Right lobe of liver (tissue), 6 donors: Measurements from ENCODE around the gene MYH9. TPM values are rescaled to one million over a fixed set of nuclear protein-coding genes. Genes with fewer than 3 reads are reported as not detected.
A peak's percentile ranks its signal among the peaks of the same experiment; 100 is the strongest.

Experiments
- ATAC-seq, 4 donors: fragments of 200-7000 bp; cut with Tn5 transposase; one replicate each; pipeline ENCODE4 v1.9.1; 2020; ENCODE audit warnings: mild to moderate bottlenecking in 4 of 4, moderate library complexity in 4 of 4
- DNase-seq, 3 donors: peaks; one replicate each; pipeline ENCODE4 v3.0.0-alpha.2; 2020
- H3K27ac ChIP-seq, 3 donors: fragments of 200-600 bp; one replicate each; pipeline ENCODE4 v1.8.0; 2022
- H3K27me3 ChIP-seq, 2 donors: fragments of 200-600 bp; one replicate each; pipeline ENCODE4 v1.8.0; 2022
- H3K36me3 ChIP-seq, 4 donors: fragments of 200-600 bp; sonication (generic) in 1 of 4; one replicate each; pipeline versions ENCODE4 v1.5.1 to v1.8.0; 2017 to 2022; ENCODE audit warnings: control low read depth in 1 of 4
- H3K4me1 ChIP-seq, 4 donors: fragments of 200-600 bp; sonication (generic) in 1 of 4; one replicate each; pipeline versions ENCODE4 v1.5.1 to v1.8.0; 2017 to 2022; ENCODE audit warnings: control low read depth in 1 of 4
- H3K4me3 ChIP-seq, 3 donors: fragments of 200-600 bp; one replicate each; pipeline ENCODE4 v1.8.0; 2022
- H3K9me3 ChIP-seq, 4 donors: fragments of 200-600 bp; sonication (generic) in 1 of 4; one replicate each; pipeline versions ENCODE4 v1.5.1 to v1.8.0; 2017 to 2022; ENCODE audit warnings: control low read depth in 1 of 4
- POLR2A ChIP-seq: fragments of 450-650 bp; IDR thresholded peaks from one replicate; pipeline ENCODE4 v1.6.1; 2017; ENCODE audit warnings: antibody characterized with exemption, mild to moderate bottlenecking
- WGBS: methylation state at CpG from one replicate; pipeline ENCODE4 v1.1.6; 2018; ENCODE audit warnings: low coverage, low lambda C conversion rate; ENCODE audit not compliant: insufficient coverage; ENCODE audit errors: missing lambda C conversion rate; 5-methylcytosine and 5-hydroxymethylcytosine counted together
- intact Hi-C, 2 donors: fragments of 100-400 bp; cut with DNase I; formaldehyde crosslinking; loops; one replicate each; pipeline versions ENCODE4 v1.11.2 to v1.14.1; 2022
- total RNA-seq, 6 experiments: library from RNA; depleted of rRNA in 2 of 6; stranded (reverse); fragments of >200 nt in 2 of 6; fragmentation: NEBNext Ultra II Directional in 3 of 6; extraction: Animal tissue kit (Norgen Biotek cat#: 25700) in 3 of 6; gene quantifications; one replicate each; pipeline versions ENCODE4 v1.1.0 to v1.2.4, GENCODE V29; 2016 to 2023
- TF ChIP-seq, protein P1 (sequence below), 4 donors: fragments of 200-600 bp in 3 of 4; fragments of 450-650 bp in 1 of 4; IDR thresholded peaks; one replicate each; pipeline versions ENCODE4 v1.5.1 to v1.8.0; 2016 to 2022; ENCODE audit warnings: antibody characterized with exemption in 4 of 4, mild to moderate bottlenecking in 2 of 4
- donor health status: DM: no; HTN: yes; CAD: no.
- donor health status: DM: no; HTN: no; CAD: no.
- donor health status: DM: no; HTN: no; CAD: no.
- donor health status: DM: no; HTN: yes; CAD: no.
- donor health status: DM: no; HTN: yes; CAD: no.

The MYH9 gene
- total RNA-seq, 6 experiments from 2014 or later = 168 to 435 (median 222) TPM

DNA sequence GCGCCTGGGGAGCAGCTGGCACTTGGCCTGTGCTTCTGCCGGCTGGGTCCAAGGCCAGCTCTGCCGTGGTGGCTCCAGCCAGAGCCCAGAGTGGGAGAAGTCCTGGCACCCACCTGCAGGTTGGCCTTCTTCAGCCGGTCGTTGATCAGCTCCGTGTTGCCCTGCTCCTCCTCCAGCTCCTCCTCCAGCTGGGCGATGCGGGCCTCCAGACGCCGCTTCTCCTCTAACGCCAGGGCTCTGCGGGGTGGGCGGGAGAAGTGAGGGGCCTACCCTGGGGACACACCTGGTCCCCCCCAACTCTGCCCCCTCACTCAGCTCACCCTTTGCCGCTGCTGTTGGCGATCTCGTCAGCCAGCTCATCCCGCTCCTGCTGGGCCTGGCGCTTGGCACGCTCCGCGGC, 102.2 kb downstream of the MYH9 start:
- Histone ChIP-seq H3K4me3 (no peak overlapping the region), H3K27me3 (no peaks in the 10 kb centered on the region), H3K9me3 (no peaks in the 10 kb centered on the region), H3K27ac (peak overlapping the region in 2 of 3 donors; percentile 61 to 66), H3K36me3 (peaks cover 36 to 84% (median 59%) of the 10 kb centered on the region in 4 donors), H3K4me1 (peaks cover 0 to 23% (median 11%) of the 10 kb centered on the region in 4 donors)
- intact Hi-C loops = loop anchor here (5.0 to 10.0 kb wide), 3 partner anchors 51 to 138 kb away; partner anchors contain the start of gene APOL2 (in 2 of the 2)
- WGBS = 60% methylated on average over 1 of the region's 21 CpGs
- ATAC-seq (peak in 3 of 4 donors; percentile 32 to 66 (median 58)), DNase-seq (peak in 2 of 3 donors; percentile 75 to 80)
- TF ChIP-seq, protein P1, sequence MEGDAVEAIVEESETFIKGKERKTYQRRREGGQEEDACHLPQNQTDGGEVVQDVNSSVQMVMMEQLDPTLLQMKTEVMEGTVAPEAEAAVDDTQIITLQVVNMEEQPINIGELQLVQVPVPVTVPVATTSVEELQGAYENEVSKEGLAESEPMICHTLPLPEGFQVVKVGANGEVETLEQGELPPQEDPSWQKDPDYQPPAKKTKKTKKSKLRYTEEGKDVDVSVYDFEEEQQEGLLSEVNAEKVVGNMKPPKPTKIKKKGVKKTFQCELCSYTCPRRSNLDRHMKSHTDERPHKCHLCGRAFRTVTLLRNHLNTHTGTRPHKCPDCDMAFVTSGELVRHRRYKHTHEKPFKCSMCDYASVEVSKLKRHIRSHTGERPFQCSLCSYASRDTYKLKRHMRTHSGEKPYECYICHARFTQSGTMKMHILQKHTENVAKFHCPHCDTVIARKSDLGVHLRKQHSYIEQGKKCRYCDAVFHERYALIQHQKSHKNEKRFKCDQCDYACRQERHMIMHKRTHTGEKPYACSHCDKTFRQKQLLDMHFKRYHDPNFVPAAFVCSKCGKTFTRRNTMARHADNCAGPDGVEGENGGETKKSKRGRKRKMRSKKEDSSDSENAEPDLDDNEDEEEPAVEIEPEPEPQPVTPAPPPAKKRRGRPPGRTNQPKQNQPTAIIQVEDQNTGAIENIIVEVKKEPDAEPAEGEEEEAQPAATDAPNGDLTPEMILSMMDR (IDR thresholded peaks at IDR 0.05) = no peak
- TF ChIP-seq POLR2A = no peak

DNA sequence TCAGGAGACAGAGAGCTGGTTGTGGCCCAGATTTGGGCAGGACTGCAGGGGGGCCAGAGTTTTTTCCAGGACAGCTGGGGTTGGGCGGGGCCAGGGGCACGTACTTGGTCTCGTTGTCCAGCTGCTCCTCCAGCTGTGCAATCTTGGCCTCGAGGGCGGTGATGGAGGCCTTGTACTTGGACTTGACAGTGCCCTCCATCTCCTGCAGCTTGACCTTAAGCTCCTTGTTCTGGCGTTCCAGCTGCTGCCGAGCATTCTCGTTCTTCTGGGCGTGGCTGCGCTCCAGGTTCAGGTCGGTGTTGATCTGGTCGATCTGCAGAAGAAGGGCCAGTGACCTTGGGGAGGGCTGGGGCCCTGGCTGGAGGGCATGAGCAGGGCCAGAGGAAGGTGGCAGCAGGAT, 102.8 kb downstream of the MYH9 start:
- TF ChIP-seq, protein P1 (IDR thresholded peaks at IDR 0.05) = no peak
- TF ChIP-seq POLR2A = no peak
- Histone ChIP-seq H3K36me3 (peaks cover 36 to 84% (median 59%) of the 10 kb centered on the region in 4 donors), H3K4me1 (peaks cover 0 to 27% (median 13%) of the 10 kb centered on the region in 4 donors), H3K27me3 (no peaks in the 10 kb centered on the region), H3K4me3 (no peak overlapping the region), H3K9me3 (no peaks in the 10 kb centered on the region), H3K27ac (peak overlapping the region in 2 of 3 donors; percentile 61 to 66)
- intact Hi-C loops = loop anchor here (5.0 to 10.0 kb wide), 3 partner anchors 50 to 138 kb away; partner anchors contain the start of gene APOL2 (in 2 of the 2)
- no peak for DNase-seq
- WGBS = 56% methylated on average over 6 of the region's 12 CpGs
- peak in 3 of 4 donors; percentile 0 to 19 (median 7) for ATAC-seq

DNA sequence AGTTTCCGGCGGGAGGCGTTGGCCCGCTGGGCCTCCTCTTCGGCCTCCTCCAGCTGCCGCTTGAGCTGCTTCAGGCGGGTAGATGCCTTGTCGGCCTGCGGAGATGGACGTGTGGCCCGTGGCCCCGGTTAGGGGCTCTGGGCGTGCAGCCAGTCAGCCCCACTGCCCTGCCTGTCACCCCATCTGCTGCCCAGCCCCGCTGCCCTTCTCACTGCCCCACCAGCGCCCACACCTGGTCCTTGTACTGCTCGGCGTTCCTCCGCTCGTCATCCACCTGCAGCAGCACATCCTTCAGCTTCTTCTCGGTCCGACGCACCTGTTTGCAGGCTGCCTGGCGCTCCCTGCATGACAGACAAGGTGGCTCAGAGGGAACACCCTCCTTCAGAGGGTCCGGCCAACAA, 103.6 kb downstream of the MYH9 start:
- H3K36me3 ChIP-seq = peaks cover 31 to 76% (median 52%) of the 10 kb centered on the region in 4 donors
- peaks cover 0 to 34% (median 16%) of the 10 kb centered on the region in 4 donors for H3K4me1 ChIP-seq
- no peaks in the 10 kb centered on the region for H3K9me3 ChIP-seq
- intact Hi-C loops = loop anchor here (10.0 kb wide), 2 partner anchors 49 to 89 kb away; partner anchors contain the start of gene APOL2 (in 2 of the 2)
- WGBS = 93% methylated on average over 8 of the region's 24 CpGs
- H3K27me3 ChIP-seq = no peaks in the 10 kb centered on the region
- ATAC-seq = no peak
- DNase-seq = no peak
- H3K4me3 ChIP-seq = no peak overlapping the region
- no peak for TF ChIP-seq POLR2A
- TF ChIP-seq, protein P1 (IDR thresholded peaks at IDR 0.05) = no peak
- H3K27ac ChIP-seq = no peak overlapping the region

DNA sequence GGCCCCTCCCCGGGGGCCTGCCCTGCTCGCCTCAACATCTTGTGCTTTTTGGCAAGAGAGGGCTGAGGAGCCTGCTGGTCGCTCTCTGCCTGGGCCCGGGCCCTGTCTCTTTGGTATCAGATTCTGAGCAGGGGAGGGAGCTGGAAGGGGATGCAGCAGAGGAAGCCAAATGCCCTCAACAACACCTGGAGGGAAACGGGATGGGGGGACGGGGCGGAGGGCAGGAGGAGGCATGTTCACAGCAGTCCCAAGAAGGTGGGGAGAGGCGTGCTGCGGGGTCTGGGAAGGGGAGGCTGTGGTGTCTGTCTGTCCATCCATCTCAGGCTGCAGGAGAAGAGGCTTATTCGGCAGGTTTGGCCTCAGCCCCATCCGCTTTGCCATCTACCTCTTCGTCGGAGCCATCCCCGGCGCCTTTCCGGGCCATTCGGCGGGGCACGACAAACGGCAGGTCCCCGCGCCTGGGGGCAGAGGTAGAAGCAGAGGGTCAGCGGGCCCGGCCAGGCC, 105.4 kb downstream of the MYH9 start:
- peaks cover 17 to 58% (median 36%) of the 10 kb centered on the region in 4 donors for H3K36me3 ChIP-seq
- 78% methylated on average over 5 of the region's 24 CpGs for WGBS
- H3K27me3 ChIP-seq = no peaks in the 10 kb centered on the region
- no peak for DNase-seq
- H3K4me1 ChIP-seq = peaks cover 0 to 51% (median 25%) of the 10 kb centered on the region in 4 donors
- intact Hi-C loops = loop anchor here (10.0 kb wide), 2 partner anchors 48 to 88 kb away; partner anchors contain the start of gene APOL2 (in 2 of the 2)
- H3K27ac ChIP-seq = no peak overlapping the region
- H3K4me3 ChIP-seq = no peak overlapping the region
- ATAC-seq = no peak
- H3K9me3 ChIP-seq = no peaks in the 10 kb centered on the region
- TF ChIP-seq, protein P1 (IDR thresholded peaks at IDR 0.05) = no peak
- no peak for TF ChIP-seq POLR2A
